ENCODE results near the gene SAP30BP. TPM values are rescaled to one million over a fixed set of nuclear protein-coding genes. Genes with fewer than 3 reads are reported as not detected.

Gene SAP30BP
- total and polyA plus RNA-seq, 10 of the 15 experiments (the other 5 are each of a cell fraction or from before 2014, with no cell fraction given): 57.9 to 166 (median 94.5) TPM

- TF ChIP-seq RUNX3 (IDR thresholded peaks at IDR 0.05; ENCODE audit: low read length) (peak; percentile 61), IKZF2 (IDR thresholded peaks at IDR 0.05) (peak; percentile 75 to 83; a peak in 3 of 4 replicates), ZNF592 (IDR thresholded peaks at IDR 0.05) (no peak), MTA3 (IDR thresholded peaks at IDR 0.05; ENCODE audit: borderline replicate concordance, low read length) (peak; percentile 95; the same call in 1 of the 2 replicates), FOXK2 (IDR thresholded peaks at IDR 0.05) (0 out of 2 replicates have a peak, but pooled peaks have one; percentile 38), HDAC6 (IDR thresholded peaks at IDR 0.05; ENCODE audit: unreplicated experiment) (no peak), CBX5 (IDR thresholded peaks at IDR 0.05; ENCODE audit: low read depth) (0 out of 2 replicates have a peak, but pooled peaks have one; percentile 14), REST (IDR thresholded peaks at IDR 0.05; ENCODE audit: low read depth, low read length) (no peak), SPI1 (IDR thresholded peaks at IDR 0.05; ENCODE audit: borderline replicate concordance, insufficient read depth, low read depth, low read length) (peak; percentile 98), STAT1 (conservative IDR thresholded peaks at IDR 0.05) (no peak)
- TF ChIP-seq, protein P1, sequence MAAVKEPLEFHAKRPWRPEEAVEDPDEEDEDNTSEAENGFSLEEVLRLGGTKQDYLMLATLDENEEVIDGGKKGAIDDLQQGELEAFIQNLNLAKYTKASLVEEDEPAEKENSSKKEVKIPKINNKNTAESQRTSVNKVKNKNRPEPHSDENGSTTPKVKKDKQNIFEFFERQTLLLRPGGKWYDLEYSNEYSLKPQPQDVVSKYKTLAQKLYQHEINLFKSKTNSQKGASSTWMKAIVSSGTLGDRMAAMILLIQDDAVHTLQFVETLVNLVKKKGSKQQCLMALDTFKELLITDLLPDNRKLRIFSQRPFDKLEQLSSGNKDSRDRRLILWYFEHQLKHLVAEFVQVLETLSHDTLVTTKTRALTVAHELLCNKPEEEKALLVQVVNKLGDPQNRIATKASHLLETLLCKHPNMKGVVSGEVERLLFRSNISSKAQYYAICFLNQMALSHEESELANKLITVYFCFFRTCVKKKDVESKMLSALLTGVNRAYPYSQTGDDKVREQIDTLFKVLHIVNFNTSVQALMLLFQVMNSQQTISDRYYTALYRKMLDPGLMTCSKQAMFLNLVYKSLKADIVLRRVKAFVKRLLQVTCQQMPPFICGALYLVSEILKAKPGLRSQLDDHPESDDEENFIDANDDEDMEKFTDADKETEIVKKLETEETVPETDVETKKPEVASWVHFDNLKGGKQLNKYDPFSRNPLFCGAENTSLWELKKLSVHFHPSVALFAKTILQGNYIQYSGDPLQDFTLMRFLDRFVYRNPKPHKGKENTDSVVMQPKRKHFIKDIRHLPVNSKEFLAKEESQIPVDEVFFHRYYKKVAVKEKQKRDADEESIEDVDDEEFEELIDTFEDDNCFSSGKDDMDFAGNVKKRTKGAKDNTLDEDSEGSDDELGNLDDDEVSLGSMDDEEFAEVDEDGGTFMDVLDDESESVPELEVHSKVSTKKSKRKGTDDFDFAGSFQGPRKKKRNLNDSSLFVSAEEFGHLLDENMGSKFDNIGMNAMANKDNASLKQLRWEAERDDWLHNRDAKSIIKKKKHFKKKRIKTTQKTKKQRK (IDR thresholded peaks at IDR 0.05; ENCODE audit: low read depth, low read length): no peak
- TF ChIP-seq, protein P2, sequence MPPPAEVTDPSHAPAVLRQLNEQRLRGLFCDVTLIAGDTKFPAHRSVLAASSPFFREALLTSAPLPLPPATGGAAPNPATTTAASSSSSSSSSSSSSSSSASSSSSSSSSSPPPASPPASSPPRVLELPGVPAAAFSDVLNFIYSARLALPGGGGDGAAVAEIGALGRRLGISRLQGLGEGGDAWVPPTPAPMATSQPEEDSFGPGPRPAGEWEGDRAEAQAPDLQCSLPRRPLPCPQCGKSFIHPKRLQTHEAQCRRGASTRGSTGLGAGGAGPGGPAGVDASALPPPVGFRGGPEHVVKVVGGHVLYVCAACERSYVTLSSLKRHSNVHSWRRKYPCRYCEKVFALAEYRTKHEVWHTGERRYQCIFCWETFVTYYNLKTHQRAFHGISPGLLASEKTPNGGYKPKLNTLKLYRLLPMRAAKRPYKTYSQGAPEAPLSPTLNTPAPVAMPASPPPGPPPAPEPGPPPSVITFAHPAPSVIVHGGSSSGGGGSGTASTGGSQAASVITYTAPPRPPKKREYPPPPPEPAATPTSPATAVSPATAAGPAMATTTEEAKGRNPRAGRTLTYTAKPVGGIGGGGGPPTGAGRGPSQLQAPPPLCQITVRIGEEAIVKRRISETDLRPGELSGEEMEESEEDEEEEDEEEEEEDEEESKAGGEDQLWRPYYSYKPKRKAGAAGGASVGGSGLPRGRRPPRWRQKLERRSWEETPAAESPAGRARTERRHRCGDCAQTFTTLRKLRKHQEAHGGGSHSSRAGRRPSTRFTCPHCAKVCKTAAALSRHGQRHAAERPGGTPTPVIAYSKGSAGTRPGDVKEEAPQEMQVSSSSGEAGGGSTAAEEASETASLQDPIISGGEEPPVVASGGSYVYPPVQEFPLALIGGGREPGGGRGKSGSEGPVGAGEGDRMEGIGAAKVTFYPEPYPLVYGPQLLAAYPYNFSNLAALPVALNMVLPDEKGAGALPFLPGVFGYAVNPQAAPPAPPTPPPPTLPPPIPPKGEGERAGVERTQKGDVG (CRISPR knock-in tag; IDR thresholded peaks at IDR 0.05): no peak
Observed at GRCh38 chr17:75664099-75664549, 3.0 kb upstream of the SAP30BP start (continued).
